HG02970 (cell line): ENCODE measurements around the gene TP53BP1.

ENCODE experiments used
- ATAC-seq: cut with Tn5 transposase; IDR thresholded peaks from one replicate; pipeline ENCODE4 v1.9.1; 2021; ENCODE audit warnings: mild to moderate bottlenecking, moderate library complexity, moderate number of reproducible peaks; ENCODE audit not compliant: unreplicated experiment, low FRiP score

TP53BP1 gene

GRCh38 chr15:43492266-43492665, 690 bp downstream of the TP53BP1 start:
- no peak for ATAC-seq

- ATAC-seq, result no peak
Measured at GRCh38 chr15:43489191-43489590, 3.8 kb downstream of the TP53BP1 start.

DNA sequence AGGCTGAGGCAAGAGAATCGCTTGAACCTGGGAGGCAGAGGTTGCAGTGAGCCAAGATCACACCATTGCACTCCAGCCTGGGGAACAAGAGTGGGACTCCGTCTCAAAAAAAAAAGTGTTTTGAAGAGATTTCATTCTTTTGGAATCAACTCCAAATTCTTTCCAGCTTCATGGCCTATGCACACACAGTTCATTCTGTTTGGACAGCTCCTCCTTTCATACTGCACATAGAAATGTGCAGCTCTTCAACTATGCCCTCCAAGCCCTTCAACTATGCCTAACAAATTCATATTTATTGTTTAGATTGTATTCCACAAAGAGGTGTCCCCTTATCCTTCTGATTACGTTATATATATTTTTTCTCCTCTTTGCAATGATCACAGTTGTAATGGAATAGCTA, 4.2 kb downstream of the TP53BP1 start:
- no peak for ATAC-seq

DNA sequence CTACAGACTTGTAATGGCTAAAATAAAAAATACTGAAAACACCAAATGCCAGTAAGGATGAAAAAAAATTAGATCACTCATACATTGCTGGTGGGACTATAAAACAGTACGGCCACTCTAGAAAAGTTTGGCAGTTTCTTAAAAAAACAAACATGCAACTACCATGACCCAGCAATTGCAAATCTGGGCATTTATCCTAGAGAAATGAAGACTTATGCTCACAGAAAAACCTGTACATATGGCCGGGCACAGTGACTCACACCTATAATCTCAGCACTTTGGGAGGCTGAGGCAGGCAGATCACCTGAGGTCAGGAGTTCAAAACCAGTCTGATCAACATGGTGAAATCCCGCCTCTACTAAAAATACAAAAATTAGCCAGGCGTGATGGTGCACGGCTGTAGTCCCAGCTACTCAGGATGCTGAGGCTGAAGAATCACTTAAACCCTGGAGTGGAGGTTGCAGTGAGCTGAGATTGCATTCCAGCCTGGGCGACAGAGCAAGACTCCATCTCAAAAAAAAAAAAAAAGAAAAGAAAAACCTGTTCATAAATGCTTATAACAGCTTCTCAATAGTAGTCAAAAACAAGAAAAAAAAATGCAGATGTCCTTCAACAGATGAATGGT, 5.6 kb downstream of the TP53BP1 start:
- ATAC-seq, result no peak

- no peak for ATAC-seq
Measured at GRCh38 chr15:43484455-43484854, 8.5 kb downstream of the TP53BP1 start.

GRCh38 chr15:43483297-43484128, 9.4 kb downstream of the TP53BP1 start:
- no peak for ATAC-seq

DNA sequence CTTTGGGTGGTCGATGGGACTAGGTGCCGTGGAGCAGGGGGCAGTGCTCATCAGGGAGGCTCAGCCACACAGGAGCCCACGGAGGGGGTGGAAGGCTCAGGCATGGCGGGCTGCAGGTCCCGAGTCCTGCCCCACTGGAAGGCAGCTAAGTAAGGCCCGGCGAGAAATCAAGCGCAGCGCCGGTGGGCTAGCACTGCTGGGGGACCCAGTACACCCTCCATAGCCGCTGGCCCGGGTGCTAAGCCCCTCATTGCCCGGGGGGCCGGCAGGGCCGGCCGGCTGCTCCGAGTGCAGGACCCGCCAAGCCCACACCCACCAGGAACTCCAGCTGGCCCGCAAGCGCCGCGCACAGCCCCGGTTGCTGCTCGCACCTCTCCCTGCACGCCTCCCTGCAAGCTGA, 19.1 kb downstream of the TP53BP1 start:
- no peak for ATAC-seq

DNA sequence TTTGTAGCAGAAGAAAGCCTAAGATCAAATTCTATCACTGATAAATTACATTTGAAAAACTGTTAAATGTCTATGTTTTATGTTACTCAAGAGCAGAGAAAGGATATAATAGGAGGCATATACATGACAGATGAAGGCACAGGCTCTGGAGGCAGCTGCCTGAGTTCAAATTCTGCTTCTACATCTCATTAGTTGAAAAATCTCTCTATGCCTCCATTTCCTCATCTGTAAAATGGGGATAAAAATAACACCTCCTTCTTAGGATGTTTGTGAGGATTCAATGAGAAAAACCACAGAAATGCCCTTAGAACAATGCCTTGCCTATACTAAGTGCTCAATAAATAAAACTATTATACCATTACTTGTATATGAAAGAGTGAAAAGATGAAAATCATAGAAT, 21.0 kb downstream of the TP53BP1 start:
- ATAC-seq, result no peak

- no peak for ATAC-seq
Measured at GRCh38 chr15:43469867-43470266, 23.1 kb downstream of the TP53BP1 start.

DNA sequence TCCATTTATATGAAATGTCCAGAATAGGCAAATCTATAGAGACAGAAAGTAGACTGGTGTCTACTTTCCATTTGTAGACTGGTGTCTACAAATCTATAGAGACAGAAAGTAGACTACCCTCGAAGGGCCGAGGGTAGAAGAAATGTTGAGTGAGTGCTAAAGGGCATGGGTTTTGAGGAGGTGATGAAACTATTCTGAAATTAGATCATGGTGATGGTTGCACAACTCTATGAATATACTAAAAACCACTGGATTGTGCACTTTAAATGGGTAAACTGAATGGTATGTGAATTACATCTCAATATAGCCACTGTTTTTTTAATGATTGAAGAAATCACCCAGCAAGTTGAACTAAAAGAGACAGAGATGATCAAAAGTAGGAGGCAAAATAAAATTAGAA, 27.9 kb downstream of the TP53BP1 start:
- no peak for ATAC-seq

DNA sequence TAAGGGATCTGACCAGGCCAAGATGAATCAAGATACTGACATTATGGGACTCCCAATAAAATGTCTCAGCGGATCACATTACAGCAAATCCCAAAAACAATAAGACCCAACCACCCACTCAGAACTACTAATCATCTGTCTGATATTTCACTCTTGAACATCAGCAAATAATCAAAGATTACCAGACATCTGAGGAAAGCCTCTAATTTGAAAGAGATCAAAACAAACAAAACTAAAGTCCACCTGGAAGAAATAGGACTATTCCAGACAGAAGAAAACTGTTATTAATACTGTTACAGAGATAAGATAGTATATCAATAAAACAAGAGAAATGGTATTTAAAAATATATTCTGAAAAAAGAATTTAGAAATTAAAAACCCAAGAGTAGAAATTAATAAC, 29.0 kb downstream of the TP53BP1 start:
- no peak for ATAC-seq

GRCh38 chr15:43463507-43463906, 29.4 kb downstream of the TP53BP1 start:
- ATAC-seq, result no peak

DNA sequence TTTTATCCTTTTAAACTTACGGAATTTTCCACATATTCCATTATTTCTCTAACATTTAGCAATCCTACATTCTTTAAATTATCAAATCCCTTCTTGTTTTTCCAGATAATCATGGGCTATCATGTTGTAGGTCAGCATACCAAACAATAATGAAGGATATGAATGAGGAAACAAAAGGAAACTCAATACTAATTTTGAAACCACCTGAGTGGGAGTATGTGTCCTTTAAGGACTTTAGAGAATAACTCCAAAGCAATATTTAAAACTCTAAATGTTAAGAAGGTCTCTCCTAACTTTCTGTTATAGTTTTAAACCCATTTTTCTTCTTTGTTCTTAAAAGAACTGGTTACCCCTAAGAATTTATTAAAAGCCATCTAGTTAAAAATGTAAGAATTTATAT, 43.0 kb downstream of the TP53BP1 start:
- ATAC-seq, result no peak

DNA sequence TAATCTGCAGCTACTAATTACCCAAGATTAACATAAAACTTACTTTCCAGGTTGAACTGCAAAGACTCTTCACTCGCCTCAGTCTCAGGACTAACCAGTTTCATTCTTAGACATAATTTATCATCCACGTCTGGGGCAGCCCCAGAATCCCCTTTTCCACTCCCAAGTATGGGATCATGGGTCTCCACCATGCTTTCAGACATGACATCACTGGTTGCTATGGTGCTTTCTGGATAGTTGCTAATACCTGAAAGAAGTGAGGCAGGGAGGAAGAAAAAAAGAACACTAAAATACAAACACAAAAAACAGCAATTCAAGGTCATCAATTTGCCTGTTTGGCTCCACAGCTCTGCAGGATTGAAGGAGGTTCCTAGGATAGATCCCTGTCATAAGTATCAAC, 46.6 kb downstream of the TP53BP1 start:
- no peak for ATAC-seq

DNA sequence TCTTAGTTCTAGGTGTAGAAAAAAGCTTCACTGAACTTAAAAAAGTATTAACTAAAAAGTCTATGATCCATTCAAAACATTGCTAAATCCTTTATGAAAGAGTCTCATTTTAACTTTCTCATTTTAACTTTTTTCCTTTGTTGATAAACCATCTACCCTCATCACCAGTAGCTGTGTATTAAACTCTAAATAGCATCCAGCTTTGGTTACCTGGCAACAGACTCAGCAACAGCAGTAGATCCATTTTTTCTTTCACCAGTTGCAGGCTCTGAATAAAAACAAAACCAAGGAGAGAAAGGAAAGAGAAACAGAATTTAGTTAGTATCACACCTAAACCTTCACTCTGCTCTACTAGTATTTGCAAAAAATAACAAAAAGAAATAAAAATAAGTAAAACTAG, 51.6 kb downstream of the TP53BP1 start:
- no peak for ATAC-seq

DNA sequence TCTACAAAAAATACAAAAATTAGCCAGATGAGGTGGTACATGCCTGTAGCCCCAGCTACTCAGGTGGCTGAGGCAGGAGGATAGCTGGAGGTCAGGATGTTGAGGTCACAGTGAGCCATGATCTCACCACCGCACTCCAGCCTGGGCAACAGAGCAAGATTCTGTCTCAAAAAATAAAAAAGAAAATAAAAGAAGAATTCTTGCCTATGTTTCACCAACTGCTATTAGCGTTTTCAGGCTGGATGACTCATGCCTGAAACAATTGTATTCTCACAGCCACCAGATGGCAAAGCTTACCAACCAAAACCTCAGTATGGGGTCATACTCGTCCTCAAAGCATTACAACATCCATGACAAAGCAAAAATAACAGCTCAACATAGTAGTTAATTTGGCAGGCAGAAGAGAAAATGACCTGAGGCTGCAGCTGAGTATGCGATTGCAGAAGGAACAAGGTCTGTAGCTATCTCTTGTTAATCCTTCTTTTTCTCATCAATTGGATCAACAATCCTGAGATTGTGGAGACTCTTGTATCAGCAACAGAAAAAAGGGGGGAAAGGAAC, 52.2 kb downstream of the TP53BP1 start:
- no peak for ATAC-seq

- ATAC-seq, result no peak
Measured at GRCh38 chr15:43439268-43439667, 53.7 kb downstream of the TP53BP1 start.

DNA sequence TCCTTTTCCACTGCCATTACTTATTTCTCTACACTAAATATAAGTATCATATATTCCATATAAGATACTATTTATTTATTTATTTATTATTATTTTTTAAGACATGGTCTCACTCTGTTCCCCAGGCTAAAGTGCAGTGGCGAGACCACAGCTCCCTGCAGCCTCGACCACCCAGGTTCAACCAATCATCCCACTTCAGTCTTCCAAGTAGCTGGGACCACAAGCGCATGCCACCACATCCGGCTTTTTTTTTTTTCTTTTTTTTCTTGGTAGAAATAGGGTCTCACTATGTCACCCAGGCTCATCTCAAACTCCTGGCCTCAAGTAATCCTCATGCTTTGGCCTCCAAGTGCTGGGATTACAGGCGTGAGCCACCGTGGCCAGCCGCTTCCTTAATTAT, 56.6 kb downstream of the TP53BP1 start:
- ATAC-seq, result no peak

DNA sequence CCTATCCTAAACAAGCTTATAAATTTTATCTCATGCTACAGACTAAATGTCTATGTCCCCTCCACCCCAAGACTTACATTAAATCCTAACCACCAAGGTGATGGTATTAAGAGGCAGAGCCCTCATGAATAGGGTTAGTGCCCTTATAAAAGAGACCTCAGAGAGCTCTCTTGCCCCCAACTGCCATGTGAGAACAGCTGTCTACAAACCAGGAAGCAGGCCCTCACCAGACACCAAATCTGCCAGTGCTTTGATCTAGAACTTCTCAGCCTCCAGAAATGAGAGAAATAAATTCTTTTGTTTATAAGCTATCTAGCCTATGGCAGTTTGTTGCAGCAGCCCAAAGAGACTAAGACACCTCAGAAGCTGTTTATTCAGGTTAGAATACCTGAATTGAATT, 58.5 kb downstream of the TP53BP1 start:
- no peak for ATAC-seq

- ATAC-seq, result no peak
Measured at GRCh38 chr15:43433661-43434303, 59.2 kb downstream of the TP53BP1 start.

- no peak for ATAC-seq
Measured at GRCh38 chr15:43433165-43433564, 59.8 kb downstream of the TP53BP1 start.
